ENCODE results near the gene TJP1. TPM values are rescaled to one million over a fixed set of nuclear protein-coding genes. Genes with fewer than 3 reads are reported as not detected.
A peak's percentile ranks its signal among the peaks of the same experiment; 100 is the strongest.
"Not testable (repeated sequence)": the region's sequence is repeated elsewhere in the genome, so short reads cannot be mapped to it uniquely, and the experiment has no call there.

Gene TJP1
- total RNA-seq, 1 donor from 2014 or later: 24.9 TPM

DNA sequence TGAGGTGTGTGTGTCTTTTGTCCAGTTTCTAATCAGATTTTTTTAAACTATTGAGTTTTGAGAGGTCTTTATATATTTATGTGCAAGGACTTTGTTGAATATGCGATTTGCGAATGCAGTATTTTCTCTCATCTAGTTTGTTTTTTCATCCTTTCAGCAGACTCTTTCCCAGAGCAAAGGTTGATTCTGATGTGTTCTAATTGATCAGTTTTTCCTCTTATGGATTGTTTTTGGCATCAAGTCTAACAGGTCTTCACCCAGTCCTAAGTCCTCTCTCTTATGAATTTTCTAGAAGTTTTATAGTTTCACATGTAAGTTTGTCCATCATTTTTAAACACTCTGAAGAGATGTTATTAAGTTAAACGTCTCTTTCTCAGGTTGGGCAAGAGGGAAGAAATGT is 17.8 kb upstream of the TJP1 start:
- DNase-seq (ENCODE audit: low spot score): no peak
- ATAC-seq: peak; percentile 59

DNA sequence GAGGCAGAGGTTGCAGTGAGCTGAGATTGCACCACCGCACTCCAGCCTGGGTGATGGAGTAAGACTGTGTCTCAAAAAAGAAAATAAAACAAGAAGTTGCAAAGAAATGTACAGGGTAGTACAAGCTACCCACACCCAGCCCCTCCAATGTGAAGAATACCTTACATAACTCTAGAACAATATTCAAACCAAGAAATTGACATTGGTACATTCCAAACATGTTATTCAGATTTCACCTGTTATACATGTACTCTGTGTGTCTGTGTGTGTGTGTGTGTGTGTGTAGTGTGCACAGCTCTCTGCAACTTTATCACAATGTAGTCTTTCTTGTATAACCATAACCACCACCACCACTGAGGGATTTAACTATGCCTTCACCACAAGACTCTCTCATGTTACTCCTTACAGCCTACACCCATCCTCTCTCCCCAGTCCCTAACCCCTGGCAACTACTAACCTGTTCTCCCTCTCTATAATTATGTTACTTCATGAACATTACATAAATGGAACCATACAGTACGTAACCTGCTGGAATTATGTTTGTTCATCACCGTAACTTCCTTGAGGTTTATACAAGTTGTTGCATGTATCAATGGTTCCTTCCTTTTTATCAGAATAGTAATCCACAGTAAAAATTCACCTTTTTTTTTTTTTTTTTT is 16.2 kb upstream of the TJP1 start:
- ATAC-seq: no peak
- no peak for DNase-seq (ENCODE audit: low spot score)

DNA sequence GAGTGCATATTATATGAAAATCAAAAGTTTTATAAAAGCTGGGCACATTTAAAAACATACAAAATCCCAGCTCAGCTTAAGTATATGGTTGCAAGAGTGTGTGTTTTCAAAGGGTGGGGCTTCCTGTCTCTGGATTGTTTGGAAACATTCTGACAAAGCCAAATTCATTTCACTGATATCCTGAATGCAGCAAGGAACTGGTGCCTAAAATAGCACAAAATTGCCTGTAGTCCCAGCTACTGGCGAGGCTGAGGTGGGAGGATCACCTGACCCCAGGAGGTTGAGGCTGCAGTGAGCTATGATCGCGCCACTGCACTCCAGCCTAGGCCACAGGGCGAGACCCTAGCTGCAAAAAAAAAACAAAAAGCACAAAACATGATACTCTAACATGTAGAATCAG is 13.0 kb upstream of the TJP1 start:
- ATAC-seq: peak; percentile 50
- no peak for DNase-seq (ENCODE audit: low spot score)

DNA sequence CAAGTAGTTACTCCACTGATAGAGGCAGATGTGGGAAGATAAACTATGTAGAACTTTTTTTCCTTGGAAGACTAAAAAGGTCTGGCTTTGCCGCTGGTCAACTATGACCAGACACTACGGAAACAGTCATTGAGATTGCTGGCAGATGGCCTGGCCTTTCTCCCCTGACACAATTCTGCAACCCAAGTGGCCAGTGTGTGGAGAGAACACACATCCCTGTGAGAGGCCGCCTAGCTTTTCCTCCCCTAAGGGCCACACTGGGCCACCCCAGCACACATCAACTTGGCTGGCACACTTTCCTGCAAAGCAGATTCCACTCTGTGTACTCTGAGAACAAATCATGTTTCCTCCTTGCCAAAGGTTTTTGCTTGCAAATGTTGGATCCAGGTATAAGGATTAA is 10.4 kb upstream of the TJP1 start:
- DNase-seq (ENCODE audit: low spot score) (no peak), ATAC-seq (no peak)

DNA sequence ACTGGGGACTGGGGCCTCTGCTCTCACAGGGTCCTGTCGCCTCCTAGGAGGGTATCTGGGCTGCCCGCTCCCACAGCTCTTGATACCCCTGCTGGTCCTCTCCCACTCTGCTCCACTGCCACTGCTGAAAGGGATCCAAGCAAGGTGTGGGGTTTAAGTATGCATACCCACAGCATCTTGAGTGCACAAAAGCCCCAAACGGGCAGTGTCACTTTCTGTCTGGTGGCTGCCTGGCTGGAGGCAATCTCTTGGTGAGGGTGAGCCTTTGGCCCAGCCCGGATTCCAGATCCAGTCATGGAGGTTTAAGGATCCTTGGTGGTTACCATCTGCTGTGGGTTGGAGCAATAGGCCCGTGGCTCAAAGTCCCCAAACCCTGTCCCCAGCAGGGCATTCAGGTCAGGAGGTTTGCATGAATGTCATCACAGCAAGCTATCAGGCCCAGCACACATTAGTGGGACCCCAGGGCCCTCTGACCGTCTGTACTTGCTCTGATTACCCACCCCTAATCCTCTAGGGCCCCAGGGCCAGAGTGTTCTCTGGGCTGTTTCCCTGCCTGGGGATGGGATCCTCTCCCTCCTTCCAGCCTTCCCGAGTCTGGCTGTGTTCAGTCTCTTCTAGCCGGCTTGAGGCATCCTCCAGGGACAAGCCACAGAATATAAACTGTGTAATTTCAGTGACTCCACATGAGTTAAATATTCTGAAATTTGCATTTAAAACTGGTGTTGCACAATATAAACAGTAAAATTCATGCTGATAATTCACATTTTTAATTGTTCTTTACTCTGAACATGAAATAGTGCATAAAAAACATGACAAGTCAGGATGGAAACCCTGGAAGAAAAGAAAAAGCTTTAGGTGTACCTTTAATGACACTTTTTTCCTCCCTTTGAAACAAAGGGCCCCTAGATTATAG is 4.9 kb upstream of the TJP1 start:
- ATAC-seq (no peak), DNase-seq (ENCODE audit: low spot score) (no peak)

DNA sequence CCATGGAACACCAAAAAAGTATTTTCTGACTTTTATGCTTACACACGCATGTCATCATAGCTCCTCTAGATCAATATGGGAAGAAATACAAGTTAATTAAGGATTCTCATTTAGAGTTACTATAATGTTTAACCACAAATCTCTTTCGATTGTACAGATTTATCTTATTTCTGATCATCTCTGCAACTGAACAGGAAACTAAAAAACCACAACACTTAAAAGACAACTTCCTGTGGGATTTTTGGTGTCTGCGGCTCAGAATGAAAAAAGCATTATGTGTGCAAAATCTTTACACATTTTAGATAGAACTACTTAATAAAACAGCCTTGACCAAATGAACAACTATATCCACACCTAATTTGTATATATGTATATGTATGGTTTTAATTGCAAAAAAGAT is 3.0 kb upstream of the TJP1 start:
- ATAC-seq (no peak), DNase-seq (ENCODE audit: low spot score) (no peak)

DNA sequence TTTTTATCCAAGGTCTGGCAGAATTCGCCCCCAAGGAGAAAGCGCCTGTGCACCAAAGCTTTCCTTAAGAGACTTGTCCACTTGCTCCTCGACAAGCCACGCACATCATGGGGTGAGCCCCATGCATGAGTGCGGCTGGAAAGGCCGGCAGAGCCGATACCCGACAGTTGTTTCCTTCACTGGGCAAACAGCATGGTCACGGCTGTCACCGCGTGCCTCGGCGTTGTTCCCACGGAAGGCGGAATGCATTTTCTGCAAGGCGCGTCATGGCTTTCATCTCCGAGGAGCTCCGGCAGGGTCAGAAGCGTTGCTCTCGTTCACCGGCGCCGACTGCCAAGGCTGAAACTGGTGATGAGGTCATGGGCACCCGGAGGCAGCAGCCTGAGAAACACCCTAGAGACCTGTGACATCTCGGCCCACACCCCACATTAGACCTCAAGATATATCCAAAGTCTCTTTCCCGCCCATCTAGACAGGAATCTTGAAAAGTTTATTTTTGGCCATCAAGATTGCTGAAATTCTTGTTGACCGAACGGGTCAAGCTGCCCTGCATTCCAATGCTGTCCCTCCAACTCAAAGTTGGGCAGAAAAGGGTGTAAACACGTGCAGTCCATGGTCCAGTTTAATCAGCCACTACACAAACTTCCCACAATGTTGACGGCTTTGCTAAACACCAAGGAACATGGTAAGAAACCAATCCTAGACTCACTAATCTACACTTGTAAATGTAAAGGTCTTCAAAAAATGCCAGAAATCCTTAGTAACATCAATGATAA is 604 bp upstream of the TJP1 start:
- ATAC-seq (peak; percentile 43), DNase-seq (ENCODE audit: low spot score) (peak; percentile 69)

DNA sequence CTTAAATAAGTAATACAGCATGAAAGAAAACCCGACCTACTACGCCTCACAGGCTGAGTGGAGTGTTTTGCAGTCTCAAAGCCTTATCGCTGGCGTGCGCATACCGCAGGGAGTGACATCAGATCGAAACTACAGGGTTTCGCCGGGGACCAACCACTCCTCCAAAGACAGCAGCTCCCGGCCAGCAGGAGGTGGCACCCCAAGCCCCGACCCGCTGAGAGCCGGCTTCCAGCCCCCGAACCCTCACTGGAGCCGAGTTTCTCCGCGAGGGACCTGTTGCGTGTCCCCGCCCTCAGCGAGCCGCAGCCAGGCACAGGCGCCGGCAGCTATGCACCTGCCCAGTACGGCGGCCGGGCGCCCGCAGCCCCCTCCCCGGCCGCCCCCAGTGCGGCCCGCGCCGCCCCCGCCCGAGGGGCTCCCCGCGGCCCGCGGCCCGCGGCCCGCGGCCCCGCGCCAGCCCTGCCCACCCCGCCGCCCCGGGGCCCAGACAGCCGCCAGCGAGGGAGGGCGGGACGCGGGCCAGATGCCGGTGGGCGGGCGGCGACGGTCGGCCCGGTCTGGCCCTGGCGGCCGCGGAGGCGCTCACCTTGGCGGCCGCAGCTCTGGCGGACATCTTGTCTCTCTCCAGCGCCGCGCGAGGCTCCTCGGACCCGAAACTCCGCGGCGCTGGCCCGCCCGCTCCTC is 710 bp downstream of the TJP1 start:
- ATAC-seq: peak; percentile 48

DNA sequence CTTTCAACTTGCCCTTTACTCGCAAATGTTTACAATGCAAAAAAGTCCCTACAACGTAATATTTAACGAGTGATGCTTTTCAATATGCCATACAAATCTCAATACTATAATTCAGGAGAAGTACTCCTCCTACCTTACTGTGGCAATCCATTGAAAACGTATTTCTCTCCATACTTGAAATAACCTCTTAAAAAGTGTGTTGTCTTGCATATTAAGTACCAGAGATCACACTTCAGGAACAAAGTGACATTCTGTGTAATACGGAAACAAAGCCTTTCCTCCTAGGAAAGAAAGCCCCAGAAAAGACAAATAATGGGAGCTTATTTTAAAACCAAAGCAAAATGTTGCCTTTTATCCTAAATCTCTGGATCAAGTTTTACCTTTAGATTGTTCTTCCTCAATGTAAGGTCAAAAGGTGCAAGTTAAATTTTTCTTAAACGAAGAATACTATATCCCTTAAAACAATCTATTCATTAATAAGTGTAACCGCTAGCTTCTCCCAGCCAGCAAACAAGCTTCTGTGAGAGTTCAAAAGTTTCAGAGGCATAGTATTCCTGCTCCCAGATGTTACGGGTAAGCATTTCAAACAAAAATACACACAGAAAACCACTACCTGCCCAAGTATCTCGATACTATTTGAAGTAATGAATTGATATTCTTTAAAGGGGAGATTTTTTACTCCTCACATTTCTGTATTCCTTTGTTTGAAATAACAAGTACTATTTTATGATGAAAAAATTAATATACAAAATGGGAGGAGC is 1.7 kb downstream of the TJP1 start:
- DNase-seq (ENCODE audit: low spot score) (no peak), ATAC-seq (no peak)

More for the DNA sequence above, 710 bp downstream of the TJP1 start:
- peak; percentile 76 for DNase-seq (ENCODE audit: low spot score)

DNA sequence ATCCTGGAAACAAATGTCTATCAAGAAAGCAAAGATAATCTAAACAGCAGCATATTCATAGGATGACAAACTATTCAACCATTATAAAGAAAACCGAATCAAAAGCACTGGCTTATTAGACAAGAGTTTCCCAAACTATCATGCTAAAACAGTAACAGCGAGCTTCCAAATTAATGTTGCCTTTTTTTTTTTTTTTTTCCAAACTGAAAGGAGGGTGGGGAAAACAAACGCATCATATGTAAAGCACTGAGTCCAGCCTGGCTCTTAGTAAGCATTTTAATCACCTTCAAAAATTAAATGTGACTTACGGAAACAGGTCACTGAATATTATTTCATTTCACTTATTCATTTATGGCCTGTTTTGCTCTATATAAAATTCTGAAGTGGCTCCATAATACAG is 2.3 kb downstream of the TJP1 start:
- no peak for DNase-seq (ENCODE audit: low spot score)
- ATAC-seq: no peak

DNA sequence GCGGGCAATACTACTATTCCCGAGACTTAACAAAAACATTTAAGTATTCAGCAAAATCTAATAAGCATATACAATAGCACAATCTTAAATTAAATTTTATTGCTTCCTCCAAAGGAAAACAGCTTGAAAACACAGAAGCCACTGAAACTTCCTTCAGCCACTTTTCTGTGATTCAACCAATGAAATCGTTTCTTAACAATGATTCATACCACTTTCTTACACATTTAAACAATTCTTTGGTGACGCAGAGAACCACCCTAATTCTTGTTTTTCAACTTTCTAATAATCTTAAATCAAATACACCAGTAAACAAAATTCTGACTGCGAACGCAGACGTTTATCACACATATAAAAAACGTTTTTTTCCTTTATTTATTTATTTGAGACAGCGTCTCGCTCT is 4.1 kb downstream of the TJP1 start:
- no peak for DNase-seq (ENCODE audit: low spot score)
- ATAC-seq: no peak

DNA sequence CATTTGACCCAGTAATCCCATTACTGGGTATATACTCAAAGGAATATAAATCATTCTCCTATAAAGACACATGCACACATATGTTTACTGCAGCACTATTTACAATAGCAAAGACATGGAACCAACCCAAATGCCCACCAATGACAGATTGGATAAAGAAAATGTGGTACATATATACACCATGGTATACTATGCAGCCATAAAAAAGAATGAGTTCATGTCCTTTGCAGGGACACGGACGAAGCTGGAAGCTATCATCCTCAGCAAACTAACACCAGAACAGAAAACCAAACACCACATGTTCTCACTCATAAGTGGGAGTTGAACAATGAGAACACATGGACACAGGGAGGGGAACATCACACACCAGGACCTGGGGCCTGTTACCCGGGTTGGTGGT is 4.8 kb downstream of the TJP1 start:
- DNase-seq (ENCODE audit: low spot score); ATAC-seq: not testable (repeated sequence)

DNA sequence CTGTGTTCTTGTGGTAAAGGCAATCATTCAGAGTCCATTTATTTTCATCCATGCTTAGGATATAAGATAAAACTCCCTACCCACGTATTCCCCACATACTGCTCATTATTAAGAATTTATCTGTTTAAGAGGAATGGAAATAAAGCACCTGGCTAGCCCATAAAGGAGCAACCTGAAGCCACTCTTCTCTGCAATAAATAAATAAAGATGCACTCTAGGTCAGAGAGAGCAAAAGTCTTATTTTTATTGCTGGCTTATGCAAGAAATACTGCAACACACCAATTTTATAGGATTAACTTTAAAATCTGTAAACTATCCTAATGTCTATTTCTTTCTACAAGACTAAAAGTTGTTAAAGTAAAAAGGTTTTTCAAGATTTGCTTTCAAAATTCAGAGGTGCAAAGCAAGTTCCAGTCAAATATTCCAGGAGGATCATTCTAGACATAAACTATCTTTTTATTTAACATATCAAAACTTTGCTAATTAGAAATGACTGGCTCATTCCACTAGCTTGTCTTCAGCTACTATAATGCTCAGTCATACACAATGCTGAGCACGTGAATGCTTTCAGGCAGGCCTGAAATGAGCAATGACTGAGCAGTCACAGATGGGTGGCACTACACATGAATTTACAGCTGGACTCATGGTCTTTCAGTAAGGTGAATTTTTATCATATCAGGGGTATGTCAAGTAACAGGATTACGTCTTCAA is 7.1 kb downstream of the TJP1 start:
- no peak for DNase-seq (ENCODE audit: low spot score)
- peak; percentile 78 for ATAC-seq

DNA sequence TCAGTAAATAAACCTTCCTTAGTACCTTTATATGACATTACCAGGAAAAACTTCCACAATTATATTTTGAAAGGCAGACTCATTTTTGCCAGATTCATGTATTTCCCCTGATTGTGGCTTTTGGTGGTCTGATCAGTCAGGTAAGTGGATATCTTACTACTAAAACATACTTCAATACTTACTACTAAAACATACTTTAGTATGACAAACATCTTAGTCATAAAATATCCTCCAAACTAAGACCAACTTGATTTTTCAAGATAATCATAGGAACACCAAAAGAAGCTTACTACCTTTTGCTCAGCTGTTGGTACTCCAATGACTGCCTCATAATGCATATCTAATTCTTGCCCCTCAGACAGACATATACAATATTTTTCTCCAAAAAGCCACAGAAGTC is 9.3 kb downstream of the TJP1 start:
- DNase-seq (ENCODE audit: low spot score) (no peak), ATAC-seq (no peak)

DNA sequence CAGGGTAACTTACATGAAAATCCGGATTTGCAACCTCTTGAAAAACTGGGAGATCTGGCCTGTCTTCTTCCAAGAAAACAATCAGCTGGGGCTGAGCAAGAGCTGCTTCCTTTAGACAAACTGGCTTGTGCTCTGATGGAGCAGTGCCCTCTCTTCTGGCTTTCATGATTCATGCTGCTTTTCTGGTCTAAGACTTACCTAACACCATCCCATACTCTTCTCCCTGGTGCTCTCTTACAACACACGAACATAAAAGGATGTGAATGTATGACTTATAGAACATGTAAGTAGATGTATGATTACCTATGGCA is 9.9 kb downstream of the TJP1 start:
- no peak for ATAC-seq
- DNase-seq (ENCODE audit: low spot score): no peak

DNA sequence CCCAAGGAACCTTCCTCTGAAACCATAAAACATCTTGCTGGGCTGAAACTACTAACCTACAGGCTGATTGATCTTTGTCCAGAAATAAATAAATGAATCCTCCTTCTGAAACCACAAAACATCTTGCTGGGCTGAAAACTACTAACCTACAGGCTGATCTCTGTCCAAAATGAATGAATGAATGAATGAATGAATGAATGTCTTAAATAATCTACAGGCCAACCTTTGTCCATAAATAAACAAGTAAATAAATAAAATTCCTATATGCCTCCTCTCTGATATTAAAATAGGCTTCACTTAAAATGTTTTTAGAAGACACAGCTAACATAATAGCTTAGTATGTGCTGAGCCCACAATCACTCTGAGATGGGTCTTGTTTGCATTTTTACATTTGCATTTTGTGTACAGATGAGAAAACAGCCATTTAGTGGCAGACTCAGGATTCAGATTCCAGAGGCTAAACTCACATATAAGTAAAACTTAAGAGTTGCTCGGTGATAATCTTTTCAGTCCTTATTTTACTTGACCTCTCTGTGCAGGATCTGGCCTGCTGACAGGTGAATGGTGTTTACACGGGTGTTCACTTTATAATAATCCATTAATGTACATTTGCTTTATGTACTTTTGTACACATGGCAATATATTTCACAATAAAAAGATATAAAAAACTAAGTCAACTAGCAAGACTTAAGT is 10.4 kb downstream of the TJP1 start:
- ATAC-seq: no peak
- no peak for DNase-seq (ENCODE audit: low spot score)

DNA sequence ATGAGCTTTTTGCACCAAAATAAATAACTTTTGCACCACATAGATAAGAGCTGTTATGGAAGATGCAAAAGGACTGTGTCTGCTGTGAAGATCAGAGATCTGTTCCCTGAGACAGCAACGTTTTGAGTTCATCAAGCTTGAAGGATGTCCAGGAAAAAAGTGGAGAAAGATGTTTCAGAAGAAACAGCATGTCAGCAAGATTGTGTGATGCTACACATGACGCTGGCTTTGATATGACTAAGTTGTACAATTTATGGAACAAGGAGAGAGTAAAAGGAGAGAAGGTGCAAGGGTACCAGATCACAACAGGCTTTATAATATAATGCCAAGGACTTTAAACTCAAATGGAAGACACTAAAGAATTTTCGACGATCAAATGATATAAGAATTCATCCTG is 16.6 kb downstream of the TJP1 start:
- ATAC-seq (no peak), DNase-seq (ENCODE audit: low spot score) (no peak)

DNA sequence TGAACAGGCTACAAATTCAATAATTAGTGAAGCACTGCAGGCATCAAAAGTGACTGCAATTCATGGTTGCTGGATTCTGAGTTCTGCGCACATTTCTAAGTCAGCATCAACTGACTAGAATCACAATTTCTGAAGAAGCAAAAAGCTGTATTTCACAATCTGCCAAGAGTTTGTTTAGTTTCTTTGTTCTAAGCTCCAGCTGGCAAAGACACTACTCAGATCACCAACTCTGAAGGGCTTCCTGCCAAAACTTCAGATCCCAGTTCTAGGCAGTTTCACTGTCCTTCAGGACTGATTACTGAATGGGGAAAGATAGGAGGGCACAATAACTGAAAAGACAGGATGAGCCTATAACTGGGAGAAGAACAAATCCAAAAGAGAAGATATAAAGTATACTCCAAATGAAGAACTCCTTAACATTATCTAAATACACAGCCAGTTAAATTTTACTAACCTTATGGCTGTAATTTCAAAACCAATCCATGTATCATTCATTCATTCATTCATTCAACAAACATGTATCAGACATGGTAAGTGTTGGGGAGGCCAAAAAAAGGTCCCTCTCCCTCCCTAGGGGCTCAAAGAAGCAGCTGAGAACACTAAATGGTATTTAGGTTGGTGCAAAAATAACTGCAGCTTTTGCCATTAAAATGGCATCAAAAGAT is 17.1 kb downstream of the TJP1 start:
- peak; percentile 97 for ATAC-seq
- peak; percentile 67 for DNase-seq (ENCODE audit: low spot score)

DNA sequence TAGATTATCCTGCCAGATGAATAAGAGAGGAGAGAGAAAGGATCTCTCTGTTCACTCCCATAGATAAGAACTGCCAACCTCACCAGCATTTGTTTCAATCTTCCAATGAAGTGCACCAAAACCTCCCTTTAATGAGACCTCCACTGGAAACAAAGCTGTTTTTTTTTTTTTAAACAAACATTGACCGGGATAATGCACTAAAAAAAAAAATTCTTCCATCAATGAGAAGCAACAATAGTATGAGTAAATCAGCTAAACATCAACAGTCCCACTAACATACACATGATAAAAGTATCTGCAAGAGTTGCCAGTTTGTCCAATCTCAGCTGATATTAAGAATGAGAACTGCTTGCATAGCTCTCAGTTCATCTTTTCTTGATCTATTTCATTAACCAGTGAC is 19.9 kb downstream of the TJP1 start:
- DNase-seq (ENCODE audit: low spot score): no peak
- no peak for ATAC-seq

All from left lobe of liver (tissue), 2 donors.